Stimulated activated effector memory CD8-positive, alpha-beta T cell treated with anti-CD3 and anti-CD28 coated beads, Interleukin-12 subunit alpha, Interleukin-12 subunit beta, amount 100 ng/mL, for 72 hours (primary cell): Measurements from ENCODE around the gene PALD1.
"Not testable (repeated sequence)": the region's sequence is repeated elsewhere in the genome, so short reads cannot be mapped to it uniquely, and the experiment has no call there.

Experiments
- ATAC-seq: fragments of 150-1000 bp; cut with Tn5 transposase; 2 replicates; pipeline ENCODE4 v1.10.0; 2021
- DNase-seq, 2 donors: peaks; one replicate each; pipeline ENCODE4 v3.0.0; 2021 to 2022; ENCODE audit warnings: low spot score in 2 of 2
- H3K27ac Mint-ChIP-seq: one replicate; pipeline ENCODE4 v1.8.0; 2022; ENCODE audit warnings: mild to moderate bottlenecking, mixed read lengths
- H3K36me3 Mint-ChIP-seq: one replicate; pipeline ENCODE4 v1.8.0; 2022; ENCODE audit warnings: mild to moderate bottlenecking, mixed read lengths
- H3K4me1 Mint-ChIP-seq: one replicate; pipeline ENCODE4 v1.8.0; 2022; ENCODE audit warnings: mixed read lengths
- H3K4me3 Mint-ChIP-seq: one replicate; pipeline ENCODE4 v1.8.0; 2022; ENCODE audit warnings: mild to moderate bottlenecking, mixed read lengths
- H3K9me3 Mint-ChIP-seq: one replicate; pipeline ENCODE4 v1.8.0; 2022; ENCODE audit warnings: mixed read lengths

The PALD1 gene

GRCh38 chr10:70568781-70569495 lies 90.4 kb downstream of the PALD1 start:
- ATAC-seq (no peak), DNase-seq (no peak)
- no peak overlapping the region for H3K27ac Mint-ChIP-seq
- H3K36me3 Mint-ChIP-seq: peaks cover 6% of the 10 kb centered on the region
- peaks cover 37% of the 10 kb centered on the region for H3K4me1 Mint-ChIP-seq
- H3K9me3 Mint-ChIP-seq: no peaks in the 10 kb centered on the region
- H3K4me3 Mint-ChIP-seq: no peak overlapping the region

DNA sequence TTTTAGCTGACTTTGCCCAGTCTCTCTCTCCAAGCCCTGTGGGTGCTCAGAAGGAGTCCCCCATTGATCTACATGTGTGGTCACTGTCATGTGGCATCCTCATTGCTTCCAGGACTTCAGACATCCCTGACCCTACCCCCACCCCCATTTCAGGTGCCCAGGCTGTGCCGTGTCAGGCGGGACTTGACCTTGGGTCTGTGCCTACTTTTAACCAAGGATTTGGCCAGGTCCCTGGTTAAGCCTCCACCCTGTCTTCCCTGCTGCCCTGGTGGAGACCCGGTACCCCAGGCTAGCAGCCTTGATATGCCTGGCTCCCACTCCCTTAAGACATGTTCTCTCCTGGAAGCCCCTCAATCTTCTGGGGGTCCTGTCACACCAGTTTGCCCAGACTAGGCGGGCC lies 92.7 kb downstream of the PALD1 start:
- ATAC-seq (no peak), DNase-seq (no peak)
- H3K4me1 Mint-ChIP-seq: peaks cover 38% of the 10 kb centered on the region
- peak overlapping the region; percentile 58 for H3K27ac Mint-ChIP-seq
- H3K9me3 Mint-ChIP-seq: no peaks in the 10 kb centered on the region
- H3K36me3 Mint-ChIP-seq: peaks cover 11% of the 10 kb centered on the region
- H3K4me3 Mint-ChIP-seq: no peak overlapping the region

DNA sequence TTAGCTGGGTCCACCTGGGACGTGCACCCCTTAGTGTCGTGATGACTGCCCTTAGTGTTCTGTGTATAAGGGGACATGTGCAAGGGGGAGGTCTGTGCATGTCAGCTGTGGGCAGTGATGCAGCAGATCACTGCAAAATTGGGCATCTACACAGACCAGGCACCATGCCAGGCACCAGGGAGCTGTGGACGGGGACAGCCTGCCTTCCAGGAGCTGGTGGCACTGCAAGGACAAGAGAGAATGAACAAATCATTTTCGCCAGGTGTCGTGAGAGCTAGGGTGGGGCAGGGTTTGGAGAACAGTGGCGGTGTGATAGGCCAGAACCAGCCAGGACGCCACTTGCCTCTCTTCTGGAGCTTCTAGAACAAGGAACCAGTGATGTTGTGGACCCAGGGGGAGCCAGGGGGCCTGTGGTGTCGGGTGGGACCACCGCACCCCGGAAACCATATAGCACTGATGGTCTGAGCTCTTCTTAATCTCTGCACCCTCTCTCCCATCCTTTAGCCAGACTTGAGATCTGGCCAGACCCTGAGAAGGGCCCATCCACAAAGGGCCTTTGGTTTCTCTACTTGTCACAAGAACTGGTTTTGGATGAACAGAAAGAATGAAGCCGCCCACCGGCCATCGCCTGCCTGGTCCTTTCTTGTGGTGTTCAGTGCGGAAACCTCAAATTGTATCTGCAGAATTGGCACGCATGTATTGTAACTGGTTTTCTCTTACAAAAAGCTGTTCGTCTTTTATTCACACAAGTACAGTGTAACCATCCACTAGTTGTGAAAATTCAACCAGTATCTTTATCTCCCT lies 93.3 kb downstream of the PALD1 start:
- ATAC-seq (no peak), DNase-seq (no peak)
- Mint-ChIP-seq H3K36me3 (peaks cover 15% of the 10 kb centered on the region), H3K27ac (peak overlapping the region; percentile 58), H3K9me3 (no peaks in the 10 kb centered on the region), H3K4me1 (peaks cover 44% of the 10 kb centered on the region), H3K4me3 (no peak overlapping the region)

DNA sequence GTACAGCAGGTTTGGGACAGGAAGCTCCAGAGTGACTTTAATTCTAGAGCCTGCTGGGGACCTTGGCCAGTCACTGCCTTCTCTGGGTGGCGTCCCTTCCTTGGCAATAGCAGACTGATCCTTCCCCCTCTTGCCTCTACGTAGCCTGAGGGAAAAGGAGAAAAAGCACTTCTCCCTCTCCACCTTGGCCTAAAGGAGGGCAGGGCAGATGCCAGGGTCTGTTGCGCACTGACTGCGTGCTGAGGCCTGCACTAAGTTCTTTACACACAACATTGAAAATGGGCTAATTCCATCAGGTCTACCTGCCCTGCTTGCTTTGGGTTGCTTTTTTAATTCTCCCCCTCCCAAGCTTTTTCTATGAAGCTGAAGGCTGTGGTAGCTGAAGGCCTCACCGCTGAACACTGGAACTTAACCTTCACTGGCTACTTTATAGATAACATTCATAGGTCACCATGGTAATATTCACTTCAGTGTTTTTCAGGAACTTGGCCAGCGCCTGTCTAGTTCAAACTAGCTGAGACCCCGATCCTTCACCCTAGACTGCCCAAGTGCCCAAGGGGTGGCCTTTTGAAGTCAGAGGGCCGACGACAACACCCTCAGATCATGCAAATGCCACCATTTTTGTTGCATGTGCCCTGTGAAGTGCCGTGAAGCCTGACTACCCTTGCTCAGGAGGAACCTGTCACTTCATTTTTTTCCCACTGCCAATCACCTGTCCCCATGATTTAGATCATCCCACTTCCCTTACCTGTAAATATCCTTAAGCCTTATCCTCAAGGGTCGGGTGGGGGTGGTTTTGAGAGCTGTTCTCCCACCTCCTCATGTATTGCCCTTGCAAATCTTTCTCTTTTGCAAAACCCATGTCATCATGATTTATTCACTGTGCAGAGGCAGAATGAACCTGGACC lies 95.3 kb downstream of the PALD1 start:
- H3K36me3 Mint-ChIP-seq: peaks cover 33% of the 10 kb centered on the region
- H3K4me3 Mint-ChIP-seq: no peak overlapping the region
- no peak for DNase-seq
- peaks cover 64% of the 10 kb centered on the region for H3K4me1 Mint-ChIP-seq
- ATAC-seq: no peak
- no peaks in the 10 kb centered on the region for H3K9me3 Mint-ChIP-seq
- no peak overlapping the region for H3K27ac Mint-ChIP-seq

GRCh38 chr10:70575486-70575873 lies 96.9 kb downstream of the PALD1 start:
- peak overlapping the region; percentile 56 for H3K4me3 Mint-ChIP-seq
- ATAC-seq (no peak), DNase-seq (no peak)
- H3K36me3 Mint-ChIP-seq: peaks cover 37% of the 10 kb centered on the region
- peaks cover 71% of the 10 kb centered on the region for H3K4me1 Mint-ChIP-seq
- H3K27ac Mint-ChIP-seq: peak overlapping the region; percentile 68
- H3K9me3 Mint-ChIP-seq: no peaks in the 10 kb centered on the region

DNA sequence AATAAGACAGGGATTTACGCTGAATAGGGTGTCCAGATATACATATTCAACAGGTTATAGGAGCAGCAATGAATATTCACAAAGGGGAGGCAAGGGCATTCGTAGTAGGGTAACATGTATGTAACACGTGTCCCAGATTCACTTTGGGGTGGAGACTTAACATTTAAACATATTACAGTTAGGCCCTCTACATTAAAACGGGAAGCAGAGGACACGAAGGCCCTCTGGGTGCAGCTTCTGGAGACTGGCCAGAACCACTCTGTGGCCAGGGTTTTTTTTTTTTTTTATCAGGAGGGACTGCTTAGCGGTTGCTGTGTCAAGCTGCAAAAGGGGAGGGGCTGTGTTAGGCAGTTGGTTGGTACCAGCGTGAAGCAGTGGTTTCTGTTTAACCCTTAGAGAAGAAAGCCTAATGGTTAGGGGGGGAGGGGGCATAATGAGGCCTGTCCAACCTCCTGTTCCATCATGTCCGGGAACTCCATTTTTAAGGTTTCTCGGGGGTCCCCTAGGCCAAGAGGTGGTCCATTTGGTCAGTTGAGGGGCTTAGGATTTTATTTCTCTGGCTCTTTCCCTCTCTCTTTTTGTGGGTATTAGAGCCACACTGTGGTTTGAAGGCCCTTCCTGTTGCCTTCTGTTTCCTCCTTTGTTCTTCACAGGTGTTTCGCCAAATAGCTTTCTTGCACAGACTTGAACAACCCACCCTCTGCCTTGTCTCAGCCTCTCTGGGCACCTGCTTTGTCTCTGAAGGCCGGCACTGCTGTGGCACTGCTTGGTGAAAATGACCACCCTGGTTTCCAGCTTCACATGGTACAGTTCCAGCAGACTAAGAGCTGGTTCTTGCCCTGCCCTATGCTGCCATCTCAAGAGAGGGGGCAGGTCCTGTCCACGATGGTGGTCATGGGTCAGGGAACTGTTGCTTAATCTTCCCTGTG lies 97.6 kb downstream of the PALD1 start:
- peak overlapping the region; percentile 95 for H3K27ac Mint-ChIP-seq
- H3K36me3 Mint-ChIP-seq: peaks cover 37% of the 10 kb centered on the region
- ATAC-seq (peak; percentile 48), DNase-seq (peak; percentile 25 to 83)
- H3K4me3 Mint-ChIP-seq: peak overlapping the region; percentile 56
- peaks cover 71% of the 10 kb centered on the region for H3K4me1 Mint-ChIP-seq
- H3K9me3 Mint-ChIP-seq: no peaks in the 10 kb centered on the region

- H3K36me3 Mint-ChIP-seq: peaks cover 37% of the 10 kb centered on the region
- DNase-seq (no peak), ATAC-seq (no peak)
- H3K27ac Mint-ChIP-seq: peak overlapping the region; percentile 95
- H3K9me3 Mint-ChIP-seq: no peaks in the 10 kb centered on the region
- peak overlapping the region; percentile 56 for H3K4me3 Mint-ChIP-seq
- H3K4me1 Mint-ChIP-seq: peaks cover 63% of the 10 kb centered on the region
Measured at GRCh38 chr10:70576803-70577517, 98.4 kb downstream of the PALD1 start.

- Mint-ChIP-seq H3K27ac (peak overlapping the region; percentile 95), H3K36me3 (peaks cover 32% of the 10 kb centered on the region), H3K4me3 (peak overlapping the region; percentile 56), H3K9me3 (no peaks in the 10 kb centered on the region), H3K4me1 (peaks cover 52% of the 10 kb centered on the region)
- ATAC-seq (peak; percentile 93), DNase-seq (peak; percentile 53 to 89)
Measured at GRCh38 chr10:70578371-70578947, 99.9 kb downstream of the PALD1 start.

DNA sequence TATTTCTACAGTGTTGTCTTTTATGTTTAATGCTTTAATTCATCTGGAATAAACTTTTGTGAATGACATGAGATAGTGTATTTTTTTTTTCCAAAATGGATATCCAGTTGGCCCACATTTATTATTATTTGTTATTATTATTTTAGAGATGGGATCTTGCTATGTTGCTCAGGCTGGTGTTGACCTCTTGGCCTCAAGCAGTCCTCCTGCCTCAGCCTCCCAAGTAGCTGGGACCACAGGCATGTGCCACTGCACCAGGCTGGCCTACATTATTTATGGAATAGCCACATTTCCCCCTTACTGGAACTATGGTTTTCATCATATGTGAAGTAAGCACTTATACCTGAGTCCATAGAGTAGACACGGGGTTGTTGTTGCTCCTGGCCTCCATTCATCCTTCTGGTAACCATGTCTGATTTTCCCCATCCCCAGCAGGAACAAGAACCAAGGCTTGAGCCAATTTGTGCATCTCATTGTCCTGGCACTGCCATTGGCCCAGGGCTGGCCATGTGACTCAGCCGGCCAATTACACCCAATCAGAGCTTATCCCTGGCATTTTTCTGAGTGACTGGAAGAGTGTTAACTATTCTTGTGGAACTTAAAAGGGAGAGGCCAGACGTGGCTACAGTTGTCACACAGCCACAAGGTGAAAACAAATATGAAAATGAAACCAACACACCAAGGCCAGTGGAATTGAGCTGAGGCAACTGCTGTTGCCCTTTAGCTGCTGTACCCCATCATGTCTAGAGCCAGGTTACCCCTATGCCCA lies 100.9 kb downstream of the PALD1 start:
- Mint-ChIP-seq H3K4me1 (peaks cover 52% of the 10 kb centered on the region), H3K9me3 (no peaks in the 10 kb centered on the region), H3K4me3 (peak overlapping the region; percentile 56), H3K36me3 (peaks cover 32% of the 10 kb centered on the region), H3K27ac (peak overlapping the region; percentile 95)
- ATAC-seq (peak; percentile 29), DNase-seq (peak in 1 of 2 donors; percentile 73)

- not testable (repeated sequence) for H3K4me3 Mint-ChIP-seq, H3K27ac Mint-ChIP-seq, DNase-seq, ATAC-seq, H3K9me3 Mint-ChIP-seq
- Mint-ChIP-seq H3K36me3 (peaks cover 27% of the 10 kb centered on the region), H3K4me1 (peaks cover 55% of the 10 kb centered on the region)
Measured at GRCh38 chr10:70581176-70581575, 102.6 kb downstream of the PALD1 start.

GRCh38 chr10:70582793-70583668 lies 104.5 kb downstream of the PALD1 start:
- Mint-ChIP-seq H3K9me3 (no peaks in the 10 kb centered on the region), H3K4me3 (no peak overlapping the region), H3K36me3 (peaks cover 12% of the 10 kb centered on the region), H3K27ac (no peak overlapping the region), H3K4me1 (peaks cover 55% of the 10 kb centered on the region)
- ATAC-seq: no peak
- no peak for DNase-seq

GRCh38 chr10:70583669-70584037 lies 105.1 kb downstream of the PALD1 start:
- ATAC-seq (no peak), DNase-seq (no peak)
- Mint-ChIP-seq H3K9me3 (no peaks in the 10 kb centered on the region), H3K27ac (no peak overlapping the region), H3K36me3 (peaks cover 6% of the 10 kb centered on the region), H3K4me3 (no peak overlapping the region), H3K4me1 (peaks cover 55% of the 10 kb centered on the region)
